ENCODE measurements around the gene KRTAP5-4. TPM values are rescaled to one million over a fixed set of nuclear protein-coding genes. Genes with fewer than 3 reads are reported as not detected.

KRTAP5-4 gene
- total and polyA plus RNA-seq, 4 donors = not detected

DNA sequence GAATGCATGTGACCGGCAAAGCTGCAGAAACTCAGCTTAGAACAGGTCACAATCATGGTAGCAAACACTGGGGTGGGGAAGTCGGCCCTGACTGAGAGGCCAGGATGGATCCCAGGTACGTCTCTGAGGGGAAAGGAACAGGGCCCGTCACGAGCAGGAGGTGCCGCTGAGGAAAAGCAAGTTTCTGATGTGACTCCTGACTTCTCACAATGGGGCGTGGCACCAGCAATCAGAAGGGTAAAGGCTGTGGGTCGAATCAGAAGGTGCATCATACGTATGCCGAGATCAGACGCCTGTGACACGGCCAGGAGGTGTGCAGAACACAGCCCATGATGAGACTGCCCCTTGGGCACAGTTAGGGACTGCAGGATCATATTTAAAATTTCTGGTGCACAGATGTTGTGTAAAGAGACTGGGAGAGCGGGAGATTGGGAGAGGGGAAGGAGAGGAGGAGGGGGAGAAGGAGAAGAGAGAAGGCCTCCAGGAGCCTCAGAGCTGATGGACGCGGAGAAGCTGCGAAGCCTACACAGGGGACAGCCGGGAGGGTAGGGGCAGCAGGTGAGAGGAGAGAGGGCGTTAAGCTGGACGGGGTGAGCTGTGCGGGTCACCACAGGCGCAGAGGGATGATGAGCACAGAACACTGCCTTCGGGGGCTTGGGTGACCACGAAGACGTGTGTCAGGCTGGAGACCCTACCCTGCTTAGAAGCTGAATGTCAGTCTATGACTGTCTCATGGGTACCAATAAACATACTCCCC is 38.4 kb upstream of the KRTAP5-4 start:
- TF ChIP-seq, protein P1, sequence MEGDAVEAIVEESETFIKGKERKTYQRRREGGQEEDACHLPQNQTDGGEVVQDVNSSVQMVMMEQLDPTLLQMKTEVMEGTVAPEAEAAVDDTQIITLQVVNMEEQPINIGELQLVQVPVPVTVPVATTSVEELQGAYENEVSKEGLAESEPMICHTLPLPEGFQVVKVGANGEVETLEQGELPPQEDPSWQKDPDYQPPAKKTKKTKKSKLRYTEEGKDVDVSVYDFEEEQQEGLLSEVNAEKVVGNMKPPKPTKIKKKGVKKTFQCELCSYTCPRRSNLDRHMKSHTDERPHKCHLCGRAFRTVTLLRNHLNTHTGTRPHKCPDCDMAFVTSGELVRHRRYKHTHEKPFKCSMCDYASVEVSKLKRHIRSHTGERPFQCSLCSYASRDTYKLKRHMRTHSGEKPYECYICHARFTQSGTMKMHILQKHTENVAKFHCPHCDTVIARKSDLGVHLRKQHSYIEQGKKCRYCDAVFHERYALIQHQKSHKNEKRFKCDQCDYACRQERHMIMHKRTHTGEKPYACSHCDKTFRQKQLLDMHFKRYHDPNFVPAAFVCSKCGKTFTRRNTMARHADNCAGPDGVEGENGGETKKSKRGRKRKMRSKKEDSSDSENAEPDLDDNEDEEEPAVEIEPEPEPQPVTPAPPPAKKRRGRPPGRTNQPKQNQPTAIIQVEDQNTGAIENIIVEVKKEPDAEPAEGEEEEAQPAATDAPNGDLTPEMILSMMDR (IDR thresholded peaks at IDR 0.05; ENCODE audit: control extremely low read depth, extremely low read depth) = no peak
- Histone ChIP-seq H3K27ac (ENCODE audit: low read depth in 1 of 2, low read length in 1 of 2) (no peak overlapping the region), H3K4me3 (no peak overlapping the region), H3K27me3 (ENCODE audit: control insufficient read depth in 3 of 3, insufficient read depth in 3 of 3, low read length in 2 of 3) (no peaks in the 10 kb centered on the region), H3K9me3 (ENCODE audit: control insufficient read depth in 4 of 4, insufficient read depth in 3 of 4, low read length in 3 of 4) (no peaks in the 10 kb centered on the region), H3K4me1 (ENCODE audit: control insufficient read depth in 5 of 5, insufficient read depth in 5 of 5, low read length in 5 of 5) (peaks cover 0 to 9% (median 2%) of the 10 kb centered on the region in 5 donors), H3K9ac (ENCODE audit: insufficient read depth in 1 of 2, low read length in 2 of 2) (no peak overlapping the region), H3K36me3 (ENCODE audit: control insufficient read depth in 4 of 4, insufficient read depth in 4 of 4, low read length in 4 of 4) (no peaks in the 10 kb centered on the region)
- DNase-seq (no peak), ATAC-seq (ENCODE audit: insufficient read depth, low FRiP score) (no peak)
- WGBS, 2 donors = 87 to 88% methylated on average over 24 of the region's 24 CpGs

DNA sequence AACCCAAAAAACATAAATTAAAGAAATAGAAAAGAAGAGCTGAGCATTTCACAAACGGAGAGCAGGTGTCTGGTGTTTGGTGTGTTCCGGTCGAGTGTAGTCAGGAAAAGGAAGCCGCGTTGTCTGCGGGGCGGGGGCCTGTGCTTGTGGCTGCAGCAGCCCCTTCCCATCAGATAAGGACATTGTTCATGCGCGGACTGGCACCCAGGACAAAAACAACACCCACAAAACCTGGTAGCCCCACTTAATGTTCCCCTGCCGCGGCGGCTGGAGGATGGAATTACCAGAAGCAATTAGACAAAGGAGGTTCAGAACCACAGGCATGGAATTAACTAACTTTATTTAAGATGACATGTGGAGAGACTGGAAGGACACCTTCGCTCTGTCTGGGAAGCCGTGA is 37.6 kb upstream of the KRTAP5-4 start:
- H3K27ac ChIP-seq (ENCODE audit: low read depth in 1 of 2, low read length in 1 of 2) = no peak overlapping the region
- H3K9me3 ChIP-seq (ENCODE audit: control insufficient read depth in 4 of 4, insufficient read depth in 3 of 4, low read length in 3 of 4) = no peaks in the 10 kb centered on the region
- no peaks in the 10 kb centered on the region for H3K27me3 ChIP-seq (ENCODE audit: control insufficient read depth in 3 of 3, insufficient read depth in 3 of 3, low read length in 2 of 3)
- no peak overlapping the region for H3K4me3 ChIP-seq
- WGBS, 2 donors = 30 to 52% methylated on average over 14 of the region's 14 CpGs
- DNase-seq (no peak), ATAC-seq (ENCODE audit: insufficient read depth, low FRiP score) (no peak)
- TF ChIP-seq, protein P1 (IDR thresholded peaks at IDR 0.05; ENCODE audit: control extremely low read depth, extremely low read depth) = no peak
- H3K36me3 ChIP-seq (ENCODE audit: control insufficient read depth in 4 of 4, insufficient read depth in 4 of 4, low read length in 4 of 4) = no peaks in the 10 kb centered on the region
- peaks cover 0 to 17% (median 6%) of the 10 kb centered on the region in 5 donors for H3K4me1 ChIP-seq (ENCODE audit: control insufficient read depth in 5 of 5, insufficient read depth in 5 of 5, low read length in 5 of 5)
- no peak overlapping the region for H3K9ac ChIP-seq (ENCODE audit: insufficient read depth in 1 of 2, low read length in 2 of 2)

DNA sequence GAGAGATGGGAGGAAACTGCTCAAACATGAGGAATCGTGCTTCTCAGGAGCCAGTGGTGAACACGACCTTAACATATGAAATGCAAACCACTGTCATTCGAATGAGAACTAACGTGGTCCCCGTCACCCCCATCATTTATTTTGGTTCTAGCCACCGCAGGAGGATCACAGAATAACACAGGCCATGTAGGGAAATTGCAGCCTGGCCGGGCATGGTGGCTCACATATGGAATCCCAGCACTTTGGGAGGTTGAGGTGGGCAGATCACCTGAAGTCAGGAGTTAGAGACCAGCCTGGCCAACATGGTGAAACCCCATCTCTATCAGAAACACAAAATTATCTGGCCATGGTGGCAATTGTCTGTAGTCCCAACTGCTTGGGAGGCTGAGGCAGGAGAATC is 34.7 kb upstream of the KRTAP5-4 start:
- H3K27ac ChIP-seq (ENCODE audit: low read depth in 1 of 2, low read length in 1 of 2) = no peak overlapping the region
- H3K36me3 ChIP-seq (ENCODE audit: control insufficient read depth in 4 of 4, insufficient read depth in 4 of 4, low read length in 4 of 4) = no peaks in the 10 kb centered on the region
- no peak for ATAC-seq (ENCODE audit: insufficient read depth, low FRiP score)
- WGBS, 2 donors = 73 to 84% methylated on average over 7 of the region's 7 CpGs
- H3K27me3 ChIP-seq (ENCODE audit: control insufficient read depth in 3 of 3, insufficient read depth in 3 of 3, low read length in 2 of 3) = no peaks in the 10 kb centered on the region
- no peak overlapping the region for H3K4me3 ChIP-seq
- H3K9ac ChIP-seq (ENCODE audit: insufficient read depth in 1 of 2, low read length in 2 of 2) = no peak overlapping the region
- no peaks in the 10 kb centered on the region for H3K9me3 ChIP-seq (ENCODE audit: control insufficient read depth in 4 of 4, insufficient read depth in 3 of 4, low read length in 3 of 4)
- TF ChIP-seq, protein P1 (IDR thresholded peaks at IDR 0.05; ENCODE audit: control extremely low read depth, extremely low read depth) = no peak
- H3K4me1 ChIP-seq (ENCODE audit: control insufficient read depth in 5 of 5, insufficient read depth in 5 of 5, low read length in 5 of 5) = peaks cover 0 to 34% (median 8%) of the 10 kb centered on the region in 5 donors
- no peak for DNase-seq

Measured in lung (tissue), 12 donors.